ENCODE measurements around the gene GLRA2.

GLRA2 gene

DNA sequence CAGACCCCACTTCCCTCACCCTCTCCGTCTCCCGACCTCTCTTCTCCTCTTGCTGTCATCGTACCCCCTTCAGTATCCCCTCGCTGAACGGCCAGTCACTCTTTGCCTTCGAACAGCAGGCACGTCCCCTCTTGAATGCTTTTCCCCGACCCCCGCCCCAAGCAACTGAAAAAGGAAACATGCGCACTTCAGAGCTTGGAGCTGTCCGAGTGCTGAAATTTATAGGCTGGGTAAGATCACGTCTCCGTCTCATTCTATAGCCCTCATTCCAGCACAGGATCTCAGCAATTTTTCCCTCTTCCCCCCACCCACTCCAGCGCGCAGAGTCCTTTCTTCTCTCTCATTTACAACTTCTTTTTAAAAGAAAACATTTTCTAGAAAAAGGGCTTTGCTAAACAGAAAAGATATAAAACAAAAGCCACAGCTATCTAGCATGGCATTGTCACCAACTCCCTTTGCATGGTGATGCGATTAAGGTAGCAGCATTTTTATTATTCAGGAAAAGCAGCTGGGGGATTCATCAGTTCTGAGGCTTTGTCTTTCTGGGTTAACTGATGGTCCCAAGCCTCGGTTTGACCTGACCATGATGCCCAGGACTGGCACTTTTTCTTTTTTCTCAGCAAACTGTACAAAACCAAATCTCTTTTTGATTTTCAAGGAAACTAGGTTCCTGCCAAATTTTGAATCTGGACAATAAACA, at the start of gene GLRA2:
Gene GLRA2, plus strand, starts transcription at position 247 of the 700 bp plus-strand sequence. CDS start 522 bp downstream, outside the sequence.
- no peak for DNase-seq (ENCODE audit: extremely low read depth in 1 of 2, low read depth in 1 of 2)

GRCh38 chrX:14489437-14489836, 39.9 kb upstream of the GLRA2 start:
- no peak for DNase-seq (ENCODE audit: extremely low read depth in 1 of 2, low read depth in 1 of 2)

DNA sequence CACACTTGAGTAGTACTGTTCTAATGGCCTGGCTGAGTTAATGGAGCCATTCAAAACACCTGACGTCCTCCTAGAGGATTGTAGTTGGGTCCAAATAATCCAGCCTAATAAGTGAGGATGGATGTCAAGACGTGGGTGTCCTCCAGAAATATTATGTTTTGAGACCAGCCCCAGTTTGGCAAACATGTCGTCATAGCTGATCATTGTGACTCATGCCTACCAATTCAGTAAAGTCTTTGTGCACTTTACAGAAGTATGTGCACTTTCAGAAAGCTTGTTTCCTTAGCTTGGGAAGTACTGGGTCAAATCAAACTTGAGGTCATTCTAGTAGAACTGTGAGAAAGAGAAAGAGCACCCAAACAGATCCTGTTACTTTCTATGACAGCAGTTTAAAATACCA, 37.6 kb upstream of the GLRA2 start:
- DNase-seq (ENCODE audit: extremely low read depth in 1 of 2, low read depth in 1 of 2): no peak

DNA sequence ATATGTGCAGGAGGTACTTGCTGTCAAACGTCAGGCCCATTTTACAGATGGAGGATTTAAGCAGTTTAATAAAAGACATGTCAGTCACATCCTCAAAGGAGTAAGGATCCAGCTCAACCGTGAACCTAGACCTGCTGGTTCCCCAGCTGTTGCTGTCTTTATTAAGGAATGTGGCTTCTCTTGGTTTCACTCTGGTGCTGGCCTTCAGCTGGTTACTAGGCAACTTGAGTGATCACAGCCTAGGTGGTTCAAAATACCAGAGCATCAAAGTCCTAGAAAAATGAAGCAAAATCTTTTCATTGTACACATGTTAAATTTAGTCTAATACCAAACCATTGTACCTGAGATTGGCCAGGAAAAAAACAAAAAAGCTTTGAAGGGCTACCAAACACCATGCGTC, 32.7 kb upstream of the GLRA2 start:
- no peak for DNase-seq (ENCODE audit: extremely low read depth in 1 of 2, low read depth in 1 of 2)

- DNase-seq (ENCODE audit: extremely low read depth in 1 of 2, low read depth in 1 of 2): no peak
Measured at GRCh38 chrX:14497184-14497666, 32.1 kb upstream of the GLRA2 start.

- DNase-seq (ENCODE audit: extremely low read depth in 1 of 2, low read depth in 1 of 2): no peak
Measured at GRCh38 chrX:14501327-14501726, 28.0 kb upstream of the GLRA2 start.

DNA sequence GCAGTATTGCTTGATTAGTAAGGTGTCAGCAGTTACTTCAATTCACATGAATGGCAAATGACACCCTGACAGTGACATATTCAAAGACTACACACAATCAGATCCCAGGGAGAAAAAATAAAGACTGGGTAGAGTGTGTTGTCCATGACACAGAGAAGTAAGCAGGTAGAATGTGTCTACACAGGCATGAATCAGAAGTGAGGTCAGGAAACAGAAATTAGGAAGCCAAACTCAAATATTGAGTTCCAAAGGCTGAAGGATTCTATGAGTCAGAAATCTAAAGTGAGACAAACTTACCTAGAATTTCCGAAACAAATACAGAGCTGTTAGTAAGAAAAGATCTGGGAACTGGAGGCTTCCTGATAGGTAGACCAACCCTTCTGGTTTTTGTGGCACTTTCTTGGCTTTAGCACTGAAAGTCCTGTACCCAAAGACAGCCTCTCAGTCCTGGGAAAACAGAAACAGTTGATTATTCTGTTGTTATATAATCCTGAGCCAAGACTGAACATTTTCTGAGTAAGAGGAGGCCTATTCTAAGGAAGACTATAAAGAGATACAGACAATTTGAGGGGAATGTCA, 24.3 kb upstream of the GLRA2 start:
- DNase-seq (ENCODE audit: extremely low read depth in 1 of 2, low read depth in 1 of 2): no peak

- DNase-seq (ENCODE audit: extremely low read depth in 1 of 2, low read depth in 1 of 2): no peak
Measured at GRCh38 chrX:14505648-14506047, 23.7 kb upstream of the GLRA2 start.

GRCh38 chrX:14506866-14507265, 22.5 kb upstream of the GLRA2 start:
- no peak for DNase-seq (ENCODE audit: extremely low read depth in 1 of 2, low read depth in 1 of 2)

DNA sequence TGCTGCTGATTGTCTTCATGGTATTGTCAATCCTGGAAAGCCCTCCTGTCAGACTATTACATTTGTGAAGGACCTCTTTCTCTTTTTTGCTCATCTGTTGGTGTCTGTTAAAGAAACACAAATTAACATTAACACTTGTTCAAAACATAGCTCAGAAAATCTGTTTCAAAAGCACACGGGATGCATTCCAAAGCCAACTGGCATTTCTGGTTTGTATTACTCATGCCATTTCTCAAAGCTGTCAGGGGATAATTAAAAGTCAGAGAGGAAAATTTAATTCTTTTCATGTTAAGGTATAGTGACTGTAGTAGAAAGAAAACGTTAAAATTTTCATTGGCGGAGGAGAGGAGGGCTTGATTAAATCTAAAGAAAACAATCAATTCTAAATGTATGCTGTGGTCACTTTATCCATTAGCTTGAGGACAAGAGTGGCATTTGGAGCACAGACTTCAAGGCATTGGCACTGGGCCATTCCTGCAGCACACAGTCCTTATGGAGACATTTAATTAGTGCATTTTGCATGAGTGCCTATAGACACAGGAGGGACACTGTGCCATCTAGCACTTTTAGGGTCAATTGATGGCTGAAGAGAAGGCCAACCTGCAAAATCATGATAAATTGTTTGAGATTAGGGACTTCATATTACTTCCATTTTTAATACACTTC, 21.2 kb upstream of the GLRA2 start:
- no peak for DNase-seq (ENCODE audit: extremely low read depth in 1 of 2, low read depth in 1 of 2)

- no peak for DNase-seq (ENCODE audit: extremely low read depth in 1 of 2, low read depth in 1 of 2)
Measured at GRCh38 chrX:14509325-14510057, 19.8 kb upstream of the GLRA2 start.

- no peak for DNase-seq (ENCODE audit: extremely low read depth in 1 of 2, low read depth in 1 of 2)
Measured at GRCh38 chrX:14528629-14529289, 577 bp upstream of the GLRA2 start.

GRCh38 chrX:14533867-14534266, 4.5 kb downstream of the GLRA2 start:
- DNase-seq (ENCODE audit: extremely low read depth in 1 of 2, low read depth in 1 of 2): no peak

DNA sequence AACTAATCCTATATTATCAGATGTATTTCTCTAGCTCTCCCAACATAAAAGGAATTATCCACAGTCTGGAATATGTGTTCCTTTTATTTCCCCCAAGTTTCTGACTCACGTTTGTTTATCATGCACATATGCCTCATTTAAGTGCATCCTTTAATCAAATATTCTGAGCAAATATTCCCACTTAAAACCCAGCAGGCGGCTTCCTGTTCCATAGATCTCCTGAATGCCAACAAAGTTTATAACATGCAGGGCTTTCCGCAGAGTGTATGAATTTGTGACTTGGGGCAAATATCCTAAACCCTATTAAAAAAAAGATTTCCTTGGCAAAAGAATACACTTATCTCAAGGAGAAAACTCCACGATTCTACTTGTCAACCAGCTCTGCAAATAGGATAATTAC, 16.9 kb downstream of the GLRA2 start:
- DNase-seq (ENCODE audit: extremely low read depth in 1 of 2, low read depth in 1 of 2): no peak

GRCh38 chrX:14554131-14554715, 24.9 kb downstream of the GLRA2 start:
- DNase-seq (ENCODE audit: extremely low read depth in 1 of 2, low read depth in 1 of 2): no peak

DNA sequence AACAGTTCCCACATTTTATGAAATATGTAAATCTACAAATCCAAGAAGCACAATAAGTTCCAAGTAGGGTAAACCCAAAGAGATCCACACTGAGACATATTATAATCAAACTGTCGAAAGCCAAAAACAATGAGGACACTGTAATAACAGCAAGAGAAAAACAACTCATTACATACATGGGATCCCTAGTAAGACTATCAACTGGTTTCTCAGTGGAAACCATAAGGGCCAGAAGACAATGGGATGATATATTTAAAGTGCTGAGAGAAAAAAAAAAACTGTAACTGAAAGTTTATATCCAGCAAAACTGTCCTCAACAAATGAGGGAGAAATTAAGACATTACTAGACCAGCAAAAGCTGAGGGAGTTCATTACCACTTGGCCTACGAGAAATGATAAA, 34.7 kb downstream of the GLRA2 start:
- DNase-seq (ENCODE audit: extremely low read depth in 1 of 2, low read depth in 1 of 2): no peak

GRCh38 chrX:14573161-14573560, 43.8 kb downstream of the GLRA2 start:
- no peak for DNase-seq (ENCODE audit: extremely low read depth in 1 of 2, low read depth in 1 of 2)

DNA sequence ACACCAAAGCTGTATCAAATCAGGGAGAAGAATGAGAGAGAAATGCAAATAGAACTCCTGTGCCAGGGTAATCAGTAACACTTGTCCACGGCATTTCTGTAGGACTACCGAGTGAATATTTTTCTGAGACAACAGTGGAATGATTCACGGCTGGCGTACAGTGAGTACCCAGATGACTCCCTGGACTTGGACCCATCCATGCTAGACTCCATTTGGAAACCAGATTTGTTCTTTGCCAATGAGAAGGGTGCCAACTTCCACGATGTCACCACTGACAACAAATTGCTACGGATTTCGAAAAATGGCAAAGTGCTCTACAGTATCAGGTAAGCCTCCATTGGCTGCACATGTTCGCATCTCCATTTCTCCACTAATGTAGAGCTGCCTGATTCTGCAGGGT, 51.7 kb downstream of the GLRA2 start:
- no peak for DNase-seq (ENCODE audit: extremely low read depth in 1 of 2, low read depth in 1 of 2)

DNA sequence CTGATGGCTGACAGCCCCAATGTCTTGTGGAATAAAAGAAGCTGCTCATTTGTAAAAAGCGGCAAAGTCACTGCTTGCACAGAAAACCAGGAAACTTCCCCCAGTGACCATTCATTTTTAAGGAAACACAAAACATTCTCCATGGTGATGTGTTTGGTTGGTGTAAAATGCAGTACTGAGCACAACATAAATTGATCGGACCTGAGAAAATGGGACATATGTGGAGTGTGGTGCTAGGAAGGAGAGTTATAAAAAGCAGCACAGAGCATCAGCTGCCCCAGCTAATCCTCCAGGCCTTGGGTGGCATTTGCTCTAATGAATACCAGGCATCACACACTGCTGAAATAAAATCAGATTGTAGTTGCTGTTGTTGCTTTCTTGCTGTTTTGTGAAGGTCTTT, 55.2 kb downstream of the GLRA2 start:
- DNase-seq (ENCODE audit: extremely low read depth in 1 of 2, low read depth in 1 of 2): no peak

DNA sequence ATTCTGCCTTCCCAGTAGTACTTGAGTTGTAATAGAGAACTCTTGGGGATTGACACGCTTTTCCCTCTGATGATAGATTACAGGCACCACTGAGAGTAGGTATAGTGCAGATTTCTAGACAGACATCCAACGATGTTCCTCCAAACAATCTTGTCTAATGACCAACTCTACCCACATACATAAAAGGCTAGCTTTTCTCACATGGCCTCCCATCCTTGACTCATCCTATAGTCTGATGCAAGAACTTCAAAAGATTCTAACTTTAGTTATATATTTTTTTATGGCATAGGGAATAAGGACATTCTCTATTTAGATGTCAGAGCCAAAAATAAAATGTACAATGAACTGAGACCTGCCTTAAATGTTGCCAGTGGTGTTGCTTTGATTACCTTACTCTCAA, 60.9 kb downstream of the GLRA2 start:
- DNase-seq (ENCODE audit: extremely low read depth in 1 of 2, low read depth in 1 of 2): no peak

Data from activated CD8-positive, alpha-beta memory T cell treated with anti-CD3 and anti-CD28 coated beads for 1 hour (primary cell).